Lung (tissue), 12 donors: ENCODE results near the gene EML2. TPM values are rescaled to one million over a fixed set of nuclear protein-coding genes. Genes with fewer than 3 reads are reported as not detected.

Experiments
- ATAC-seq: fragments of 200-7000 bp; cut with Tn5 transposase; one replicate; pipeline ENCODE4 v1.9.1; 2020; ENCODE audit warnings: moderate number of reproducible peaks; ENCODE audit not compliant: insufficient read depth, low FRiP score
- DNase-seq, 3 donors: peaks; one replicate each; pipeline ENCODE4 v3.0.0-alpha.2; 2013 to 2017
- H3K27ac ChIP-seq, 2 donors: one replicate each; pipeline ENCODE4 v1.5.1; 2013; ENCODE audit warnings: mild to moderate bottlenecking in 2 of 2, moderate library complexity in 2 of 2, control low read depth in 1 of 2, inconsistent platforms in 1 of 2, low read depth in 1 of 2, low read length in 1 of 2
- H3K27me3 ChIP-seq, 3 donors: one replicate each; pipeline ENCODE4 v1.5.1; 2013; ENCODE audit warnings: low read length in 2 of 3; ENCODE audit not compliant: control insufficient read depth in 3 of 3, insufficient read depth in 3 of 3
- H3K36me3 ChIP-seq, 4 donors: one replicate each; pipeline ENCODE4 v1.5.1; 2013; ENCODE audit warnings: low read length in 4 of 4, mild to moderate bottlenecking in 1 of 4, moderate library complexity in 1 of 4; ENCODE audit not compliant: control insufficient read depth in 4 of 4, insufficient read depth in 4 of 4
- H3K4me1 ChIP-seq, 5 donors: one replicate each; pipeline ENCODE4 v1.5.1; 2013; ENCODE audit warnings: low read length in 5 of 5, mild to moderate bottlenecking in 2 of 5, moderate library complexity in 1 of 5; ENCODE audit not compliant: control insufficient read depth in 5 of 5, insufficient read depth in 5 of 5
- H3K4me3 ChIP-seq: one replicate; pipeline ENCODE4 v1.5.1; 2013; ENCODE audit warnings: mild to moderate bottlenecking, control low read depth, moderate library complexity
- H3K9ac ChIP-seq, 2 donors: one replicate each; pipeline ENCODE4 v1.5.1; 2013; ENCODE audit warnings: low read length in 2 of 2, control low read depth in 1 of 2; ENCODE audit not compliant: insufficient read depth in 1 of 2
- H3K9me3 ChIP-seq, 4 donors: one replicate each; pipeline ENCODE4 v1.5.1; 2013; ENCODE audit warnings: low read length in 3 of 4, mild to moderate bottlenecking in 1 of 4, moderate library complexity in 1 of 4; ENCODE audit not compliant: control insufficient read depth in 4 of 4, insufficient read depth in 3 of 4
- CTCF ChIP-seq: IDR thresholded peaks from 2 replicates; pipeline ENCODE4 v1.5.1; 2012; ENCODE audit warnings: mild to moderate bottlenecking; ENCODE audit errors: control extremely low read depth, extremely low read depth
- WGBS, 2 donors: extraction: QIAGEN DNeasy Blood & Tissue Kit; methylation state at CpG; one replicate each; pipeline ENCODE4 v1.1.7; 2013; 5-methylcytosine and 5-hydroxymethylcytosine counted together
- polyA plus RNA-seq, 2 donors: library from polyadenylated mRNA; stranded (reverse); fragments of 200-250 nt; gene quantifications; one replicate each; pipeline ENCODE4 v1.2.1, GENCODE V29; 2013
- total RNA-seq, 2 donors: library from RNA; depleted of rRNA in 1 of 2; stranded (reverse); fragments of >200 nt in 1 of 2; gene quantifications; one replicate each; pipeline ENCODE4 v1.2.1, GENCODE V29; 2014 to 2021
- donor health status: control.
- donor health status: control.
- donor health status: Bipolar disorder and iron deficiency.
- donor health status: healthy.
- donor health status: DM: yes; HTN: yes; CAD: no.

EML2 gene
- total and polyA plus RNA-seq, 4 donors: 31.9 to 74.5 (median 40.1) TPM

GRCh38 chr19:45590300-45591003, 48.7 kb downstream of the EML2 start:
- peaks cover 0 to 13% (median 2%) of the 10 kb centered on the region in 3 donors for H3K27me3 ChIP-seq
- peaks cover 0 to 13% (median 0%) of the 10 kb centered on the region in 5 donors for H3K4me1 ChIP-seq
- WGBS, 2 donors: 64 to 70% methylated on average over 15 of the region's 15 CpGs
- no peak overlapping the region for H3K27ac ChIP-seq
- peaks cover 0 to 7% (median 0%) of the 10 kb centered on the region in 4 donors for H3K36me3 ChIP-seq
- no peak overlapping the region for H3K9ac ChIP-seq
- no peak overlapping the region for H3K4me3 ChIP-seq
- ATAC-seq: no peak
- no peak for DNase-seq
- no peak for TF ChIP-seq CTCF
- H3K9me3 ChIP-seq: no peaks in the 10 kb centered on the region

GRCh38 chr19:45589768-45590167, 49.4 kb downstream of the EML2 start:
- TF ChIP-seq CTCF: no peak
- Histone ChIP-seq H3K27ac (no peak overlapping the region), H3K36me3 (peaks cover 0 to 7% (median 0%) of the 10 kb centered on the region in 4 donors), H3K9me3 (no peaks in the 10 kb centered on the region), H3K4me3 (no peak overlapping the region), H3K9ac (no peak overlapping the region), H3K27me3 (peaks cover 0 to 10% (median 2%) of the 10 kb centered on the region in 3 donors), H3K4me1 (peaks cover 0 to 15% (median 3%) of the 10 kb centered on the region in 5 donors)
- ATAC-seq: no peak
- DNase-seq: no peak
- WGBS, 2 donors: 81 to 94% methylated on average over 4 of the region's 4 CpGs

GRCh38 chr19:45587873-45588272, 51.3 kb downstream of the EML2 start:
- ATAC-seq (no peak), DNase-seq (no peak)
- no peak overlapping the region for H3K27ac ChIP-seq
- peaks cover 0 to 10% (median 2%) of the 10 kb centered on the region in 3 donors for H3K27me3 ChIP-seq
- WGBS, 2 donors: 78 to 84% methylated on average over 4 of the region's 4 CpGs
- H3K4me3 ChIP-seq: no peak overlapping the region
- TF ChIP-seq CTCF: no peak
- no peaks in the 10 kb centered on the region for H3K9me3 ChIP-seq
- H3K4me1 ChIP-seq: peaks cover 0 to 17% (median 3%) of the 10 kb centered on the region in 5 donors
- H3K9ac ChIP-seq: no peak overlapping the region
- H3K36me3 ChIP-seq: peaks cover 0 to 7% (median 0%) of the 10 kb centered on the region in 4 donors
